ENCODE results near the gene CBFB.

DNA sequence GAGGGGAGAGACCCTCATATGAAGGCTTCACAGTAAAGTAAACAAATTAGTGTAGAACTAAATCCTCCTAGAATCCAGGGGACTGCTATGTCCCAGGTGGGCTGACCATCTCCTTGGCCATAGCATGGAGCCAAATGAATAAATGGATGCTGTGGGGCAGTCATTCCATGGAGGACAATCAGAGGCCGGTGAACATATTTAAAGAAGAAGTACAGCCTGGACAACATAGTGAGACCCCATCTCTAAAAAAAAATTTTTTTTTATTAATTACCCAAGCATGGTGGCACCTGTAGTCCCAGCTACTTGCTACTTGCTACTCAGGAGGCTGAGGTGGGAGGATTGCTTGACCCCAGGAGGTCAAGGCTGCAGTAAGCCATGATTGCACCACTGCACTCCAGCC, 5.3 kb upstream of the CBFB start:
- TF ChIP-seq, protein P1, sequence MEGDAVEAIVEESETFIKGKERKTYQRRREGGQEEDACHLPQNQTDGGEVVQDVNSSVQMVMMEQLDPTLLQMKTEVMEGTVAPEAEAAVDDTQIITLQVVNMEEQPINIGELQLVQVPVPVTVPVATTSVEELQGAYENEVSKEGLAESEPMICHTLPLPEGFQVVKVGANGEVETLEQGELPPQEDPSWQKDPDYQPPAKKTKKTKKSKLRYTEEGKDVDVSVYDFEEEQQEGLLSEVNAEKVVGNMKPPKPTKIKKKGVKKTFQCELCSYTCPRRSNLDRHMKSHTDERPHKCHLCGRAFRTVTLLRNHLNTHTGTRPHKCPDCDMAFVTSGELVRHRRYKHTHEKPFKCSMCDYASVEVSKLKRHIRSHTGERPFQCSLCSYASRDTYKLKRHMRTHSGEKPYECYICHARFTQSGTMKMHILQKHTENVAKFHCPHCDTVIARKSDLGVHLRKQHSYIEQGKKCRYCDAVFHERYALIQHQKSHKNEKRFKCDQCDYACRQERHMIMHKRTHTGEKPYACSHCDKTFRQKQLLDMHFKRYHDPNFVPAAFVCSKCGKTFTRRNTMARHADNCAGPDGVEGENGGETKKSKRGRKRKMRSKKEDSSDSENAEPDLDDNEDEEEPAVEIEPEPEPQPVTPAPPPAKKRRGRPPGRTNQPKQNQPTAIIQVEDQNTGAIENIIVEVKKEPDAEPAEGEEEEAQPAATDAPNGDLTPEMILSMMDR (IDR thresholded peaks at IDR 0.05) = no peak
- TF ChIP-seq POLR2A (IDR thresholded peaks at IDR 0.05) = no peak
- TF ChIP-seq POLR2AphosphoS5 (IDR thresholded peaks at IDR 0.05) = no peak

Measured in transverse colon (tissue), 4 donors.